ENCODE measurements around the gene KIAA2012.

DNA sequence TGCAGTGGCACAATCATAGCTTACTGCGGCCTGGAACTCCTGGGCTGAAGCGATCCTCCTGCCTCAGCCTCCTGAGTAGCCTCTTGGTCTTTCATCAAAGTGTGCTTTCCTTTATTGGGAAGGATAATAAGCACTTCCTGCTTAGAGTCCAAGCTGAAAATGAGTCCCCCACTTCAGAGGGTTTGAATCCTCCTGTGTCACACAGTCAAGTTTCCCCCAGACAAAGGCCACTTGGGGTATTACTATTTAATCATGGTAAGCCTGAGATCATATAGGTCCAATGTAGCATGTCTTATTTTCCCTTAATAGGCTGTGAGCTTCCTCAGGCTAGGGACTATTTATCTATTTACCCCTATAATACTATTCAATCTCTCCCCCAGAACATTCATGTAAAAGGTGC, 11.4 kb upstream of the KIAA2012 start:
- TF ChIP-seq, protein P1, sequence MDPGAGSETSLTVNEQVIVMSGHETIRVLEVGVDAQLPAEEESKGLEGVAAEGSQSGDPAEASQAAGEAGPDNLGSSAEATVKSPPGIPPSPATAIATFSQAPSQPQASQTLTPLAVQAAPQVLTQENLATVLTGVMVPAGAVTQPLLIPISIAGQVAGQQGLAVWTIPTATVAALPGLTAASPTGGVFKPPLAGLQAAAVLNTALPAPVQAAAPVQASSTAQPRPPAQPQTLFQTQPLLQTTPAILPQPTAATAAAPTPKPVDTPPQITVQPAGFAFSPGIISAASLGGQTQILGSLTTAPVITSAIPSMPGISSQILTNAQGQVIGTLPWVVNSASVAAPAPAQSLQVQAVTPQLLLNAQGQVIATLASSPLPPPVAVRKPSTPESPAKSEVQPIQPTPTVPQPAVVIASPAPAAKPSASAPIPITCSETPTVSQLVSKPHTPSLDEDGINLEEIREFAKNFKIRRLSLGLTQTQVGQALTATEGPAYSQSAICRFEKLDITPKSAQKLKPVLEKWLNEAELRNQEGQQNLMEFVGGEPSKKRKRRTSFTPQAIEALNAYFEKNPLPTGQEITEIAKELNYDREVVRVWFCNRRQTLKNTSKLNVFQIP (CRISPR knock-in tag; IDR thresholded peaks at IDR 0.05; ENCODE audit: borderline replicate concordance, low read depth), result no peak
- TF ChIP-seq RARB (CRISPR knock-in tag; IDR thresholded peaks at IDR 0.05) (no peak), ISL1 (CRISPR knock-in tag; IDR thresholded peaks at IDR 0.05) (no peak), BACH2 (CRISPR knock-in tag; IDR thresholded peaks at IDR 0.05; ENCODE audit: borderline replicate concordance) (no peak), PPARA (CRISPR knock-in tag; IDR thresholded peaks at IDR 0.05; ENCODE audit: borderline replicate concordance) (no peak), ZFP3 (CRISPR knock-in tag; IDR thresholded peaks at IDR 0.05) (no peak), ZFP30 (CRISPR knock-in tag; IDR thresholded peaks at IDR 0.05) (no peak), SNAI2 (CRISPR knock-in tag; IDR thresholded peaks at IDR 0.05) (no peak)
- TF ChIP-seq, protein P2, sequence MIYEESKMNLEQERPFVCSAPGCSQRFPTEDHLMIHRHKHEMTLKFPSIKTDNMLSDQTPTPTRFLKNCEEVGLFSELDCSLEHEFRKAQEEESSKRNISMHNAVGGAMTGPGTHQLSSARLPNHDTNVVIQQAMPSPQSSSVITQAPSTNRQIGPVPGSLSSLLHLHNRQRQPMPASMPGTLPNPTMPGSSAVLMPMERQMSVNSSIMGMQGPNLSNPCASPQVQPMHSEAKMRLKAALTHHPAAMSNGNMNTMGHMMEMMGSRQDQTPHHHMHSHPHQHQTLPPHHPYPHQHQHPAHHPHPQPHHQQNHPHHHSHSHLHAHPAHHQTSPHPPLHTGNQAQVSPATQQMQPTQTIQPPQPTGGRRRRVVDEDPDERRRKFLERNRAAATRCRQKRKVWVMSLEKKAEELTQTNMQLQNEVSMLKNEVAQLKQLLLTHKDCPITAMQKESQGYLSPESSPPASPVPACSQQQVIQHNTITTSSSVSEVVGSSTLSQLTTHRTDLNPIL (CRISPR knock-in tag; IDR thresholded peaks at IDR 0.05; ENCODE audit: low read depth), result no peak
- TF ChIP-seq, protein P3, sequence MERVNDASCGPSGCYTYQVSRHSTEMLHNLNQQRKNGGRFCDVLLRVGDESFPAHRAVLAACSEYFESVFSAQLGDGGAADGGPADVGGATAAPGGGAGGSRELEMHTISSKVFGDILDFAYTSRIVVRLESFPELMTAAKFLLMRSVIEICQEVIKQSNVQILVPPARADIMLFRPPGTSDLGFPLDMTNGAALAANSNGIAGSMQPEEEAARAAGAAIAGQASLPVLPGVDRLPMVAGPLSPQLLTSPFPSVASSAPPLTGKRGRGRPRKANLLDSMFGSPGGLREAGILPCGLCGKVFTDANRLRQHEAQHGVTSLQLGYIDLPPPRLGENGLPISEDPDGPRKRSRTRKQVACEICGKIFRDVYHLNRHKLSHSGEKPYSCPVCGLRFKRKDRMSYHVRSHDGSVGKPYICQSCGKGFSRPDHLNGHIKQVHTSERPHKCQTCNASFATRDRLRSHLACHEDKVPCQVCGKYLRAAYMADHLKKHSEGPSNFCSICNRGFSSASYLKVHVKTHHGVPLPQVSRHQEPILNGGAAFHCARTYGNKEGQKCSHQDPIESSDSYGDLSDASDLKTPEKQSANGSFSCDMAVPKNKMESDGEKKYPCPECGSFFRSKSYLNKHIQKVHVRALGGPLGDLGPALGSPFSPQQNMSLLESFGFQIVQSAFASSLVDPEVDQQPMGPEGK (CRISPR knock-in tag; IDR thresholded peaks at IDR 0.05; ENCODE audit: borderline replicate concordance), result no peak
